NAMALWA (cell line): Measurements from ENCODE around the gene PTPN14.
A peak's percentile ranks its signal among the peaks of the same experiment; 100 is the strongest.
"Not testable (repeated sequence)": the region's sequence is repeated elsewhere in the genome, so short reads cannot be mapped to it uniquely, and the experiment has no call there.

Source experiments
- DNase-seq: peaks from one replicate; pipeline ENCODE4 v3.0.0-alpha.2; 2015; ENCODE audit warnings: low spot score

The PTPN14 gene

GRCh38 chr1:214541206-214541605 lies 10.2 kb downstream of the PTPN14 start:
- no peak for DNase-seq

GRCh38 chr1:214540324-214540723 lies 11.1 kb downstream of the PTPN14 start:
- DNase-seq, result no peak

GRCh38 chr1:214538496-214538895 lies 12.9 kb downstream of the PTPN14 start:
- DNase-seq, result no peak

DNA sequence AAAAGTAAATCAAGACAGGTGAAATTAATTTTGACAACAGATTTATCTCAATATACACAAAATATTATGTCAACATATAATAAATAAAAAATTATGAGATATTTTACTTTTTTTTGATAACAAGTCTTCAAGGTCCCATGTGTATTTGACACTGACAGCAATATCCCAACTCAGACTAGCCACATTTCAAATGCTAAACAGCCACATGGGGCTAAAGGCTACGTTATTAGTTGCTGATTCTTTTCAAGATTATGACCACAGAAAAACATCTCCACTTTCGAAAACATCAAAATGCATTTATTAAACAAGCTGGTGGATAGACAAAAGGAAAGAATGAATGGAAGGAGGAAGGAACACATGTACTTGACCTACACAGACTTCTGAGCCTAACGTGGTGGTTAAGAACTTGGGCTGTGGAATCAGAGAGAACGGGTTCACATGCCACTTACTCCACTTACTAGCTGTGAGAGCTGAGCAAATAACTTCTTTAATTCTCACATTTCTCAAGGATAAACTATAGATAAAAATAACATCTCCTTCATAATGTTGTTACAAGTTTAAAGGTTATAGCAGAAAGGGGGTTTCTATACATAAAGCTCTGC lies 13.4 kb downstream of the PTPN14 start:
- DNase-seq, result no peak

DNA sequence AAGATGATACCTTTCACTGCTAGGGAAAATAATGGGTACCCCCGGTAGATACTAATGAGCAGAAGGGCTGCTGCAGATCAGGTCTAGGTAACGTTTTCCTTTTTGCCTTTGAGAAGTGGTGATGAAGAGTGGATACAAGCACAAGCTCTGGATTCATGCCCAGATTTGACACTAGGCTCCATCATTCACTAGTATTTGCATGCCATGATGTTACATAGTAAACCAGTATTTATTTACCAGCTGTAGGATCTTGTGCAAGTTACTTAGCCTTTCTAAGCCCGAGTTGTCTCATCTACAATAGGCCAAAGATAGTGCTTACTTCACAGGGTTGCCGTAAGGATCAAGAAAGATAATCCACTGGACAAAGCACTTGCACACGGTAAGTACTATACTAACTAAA lies 14.2 kb downstream of the PTPN14 start:
- DNase-seq, result no peak

DNA sequence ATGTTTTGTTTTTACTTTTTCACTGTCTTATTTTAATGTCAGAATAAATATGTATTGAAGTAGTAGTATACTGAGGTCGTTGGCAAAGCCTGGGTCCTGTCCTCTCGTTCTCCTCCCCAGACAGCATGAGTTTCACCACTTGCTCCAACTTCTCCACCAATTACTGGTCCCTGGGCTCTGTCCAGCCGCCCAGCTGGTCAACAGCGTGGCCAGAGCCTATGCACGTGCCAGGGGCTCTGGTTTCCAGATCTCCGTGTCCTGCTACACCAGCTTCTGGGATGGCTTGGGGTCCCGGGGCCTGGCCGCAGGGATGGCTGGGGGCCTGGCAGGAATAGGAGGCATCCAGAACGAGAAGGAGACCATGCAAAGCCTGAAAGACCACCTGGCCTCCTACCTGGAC lies 19.3 kb downstream of the PTPN14 start:
- DNase-seq, result no peak

DNA sequence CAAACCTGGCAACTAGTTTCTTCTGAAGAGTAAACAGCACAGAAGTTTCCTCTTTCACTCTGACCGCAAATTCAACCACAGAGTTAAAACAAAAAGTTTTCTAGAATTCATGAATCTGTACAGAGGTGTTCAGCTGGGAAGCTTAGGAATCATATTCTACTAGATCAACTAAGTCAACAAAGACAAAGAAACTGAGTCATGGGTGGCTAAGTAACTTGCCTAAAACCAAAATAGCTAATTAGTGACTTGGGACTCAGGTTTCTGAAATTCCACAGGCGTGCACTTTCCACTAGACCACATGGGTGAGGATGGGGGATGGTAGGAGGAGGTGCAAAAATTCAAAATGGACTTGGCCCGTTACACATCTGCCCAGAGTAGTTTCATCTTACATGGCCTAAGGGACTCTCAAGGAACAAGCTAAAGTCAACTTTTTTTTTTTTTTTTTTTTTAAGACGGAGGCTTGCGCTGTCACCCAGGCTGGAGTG lies 25.8 kb downstream of the PTPN14 start:
- DNase-seq, result peak; percentile 46

- DNase-seq, result no peak
Observed at GRCh38 chr1:214524824-214525223, 26.6 kb downstream of the PTPN14 start.

DNA sequence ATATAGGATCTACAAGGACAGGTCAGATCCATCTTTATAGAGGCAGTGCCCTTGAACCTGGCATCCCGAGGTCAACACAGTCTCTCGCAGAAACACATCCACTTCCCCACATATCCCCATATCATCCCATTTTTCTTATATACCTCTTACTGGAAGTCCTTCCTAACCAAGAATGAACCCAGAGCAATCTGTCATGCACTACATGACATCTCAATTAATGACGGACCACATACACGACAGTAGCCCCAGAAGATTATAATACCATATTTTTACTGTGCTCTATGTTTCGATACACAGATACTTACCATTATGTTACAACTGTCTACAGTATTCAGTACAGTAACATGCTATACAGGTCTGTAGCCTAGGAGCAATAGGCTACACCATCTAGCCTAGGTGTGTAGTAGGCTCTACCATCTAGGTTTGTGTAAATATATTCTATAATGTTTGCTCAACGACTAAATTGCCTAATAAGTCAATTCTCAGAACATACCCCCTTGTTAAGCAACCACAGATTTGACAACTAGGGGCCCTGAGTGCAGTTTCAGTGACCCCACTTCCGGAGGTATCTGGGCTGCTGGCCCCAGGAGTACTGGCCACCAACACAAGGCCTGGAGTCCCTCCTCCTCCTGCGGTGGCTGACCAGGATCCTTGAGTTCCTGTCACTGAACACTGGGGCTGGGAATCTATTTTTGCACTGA lies 28.1 kb downstream of the PTPN14 start:
- DNase-seq, result no peak

GRCh38 chr1:214521458-214521857 lies 29.9 kb downstream of the PTPN14 start:
- not testable (repeated sequence) for DNase-seq

DNA sequence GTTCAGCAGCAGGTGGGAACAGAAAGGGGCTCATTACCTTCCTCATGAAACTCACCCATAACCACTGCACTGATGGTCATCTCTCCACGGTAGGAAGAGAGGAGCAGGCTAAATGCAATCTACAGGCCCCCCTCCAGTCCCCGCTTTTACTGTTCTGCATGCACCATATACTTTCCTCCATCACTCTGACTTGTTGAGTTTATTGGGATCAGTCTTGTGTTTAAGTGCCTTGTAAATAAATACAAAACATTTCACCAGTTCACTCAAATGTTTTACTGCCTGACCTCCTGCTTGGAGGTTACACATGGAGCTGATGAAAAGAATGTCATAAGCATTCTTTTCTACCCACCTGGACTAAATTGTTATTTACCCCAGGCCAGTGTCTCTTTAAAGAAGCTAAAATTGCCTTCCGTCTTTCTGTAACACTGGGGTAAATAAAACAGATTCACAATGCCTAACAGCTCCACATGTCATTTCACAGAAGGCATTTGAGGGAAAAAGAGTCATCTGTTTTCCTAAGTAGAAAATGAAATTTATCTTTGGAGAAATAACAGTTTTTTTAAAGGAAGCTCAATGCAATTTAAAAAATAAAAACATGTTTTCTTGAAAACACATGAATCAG lies 30.7 kb downstream of the PTPN14 start:
- DNase-seq, result no peak

DNA sequence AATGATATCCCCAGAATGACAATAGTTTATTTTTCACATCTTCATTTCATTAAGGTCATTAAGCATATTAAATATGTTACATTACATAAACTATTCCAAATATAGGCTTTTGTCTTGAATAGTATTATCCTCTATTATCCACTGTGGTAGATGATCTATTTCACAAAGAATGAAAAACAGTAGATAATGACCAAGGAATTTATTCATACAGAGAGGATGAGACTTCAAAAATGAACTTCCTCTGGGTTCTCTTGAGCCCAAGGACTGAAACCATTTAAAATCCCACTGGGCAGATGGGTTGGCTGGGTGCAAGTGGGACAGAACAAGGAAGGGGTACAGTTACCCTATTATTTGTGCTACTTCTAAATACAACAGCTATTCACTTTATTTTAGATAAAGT lies 33.0 kb downstream of the PTPN14 start:
- DNase-seq, result no peak

- DNase-seq, result no peak
Observed at GRCh38 chr1:214516434-214517326, 34.7 kb downstream of the PTPN14 start.

DNA sequence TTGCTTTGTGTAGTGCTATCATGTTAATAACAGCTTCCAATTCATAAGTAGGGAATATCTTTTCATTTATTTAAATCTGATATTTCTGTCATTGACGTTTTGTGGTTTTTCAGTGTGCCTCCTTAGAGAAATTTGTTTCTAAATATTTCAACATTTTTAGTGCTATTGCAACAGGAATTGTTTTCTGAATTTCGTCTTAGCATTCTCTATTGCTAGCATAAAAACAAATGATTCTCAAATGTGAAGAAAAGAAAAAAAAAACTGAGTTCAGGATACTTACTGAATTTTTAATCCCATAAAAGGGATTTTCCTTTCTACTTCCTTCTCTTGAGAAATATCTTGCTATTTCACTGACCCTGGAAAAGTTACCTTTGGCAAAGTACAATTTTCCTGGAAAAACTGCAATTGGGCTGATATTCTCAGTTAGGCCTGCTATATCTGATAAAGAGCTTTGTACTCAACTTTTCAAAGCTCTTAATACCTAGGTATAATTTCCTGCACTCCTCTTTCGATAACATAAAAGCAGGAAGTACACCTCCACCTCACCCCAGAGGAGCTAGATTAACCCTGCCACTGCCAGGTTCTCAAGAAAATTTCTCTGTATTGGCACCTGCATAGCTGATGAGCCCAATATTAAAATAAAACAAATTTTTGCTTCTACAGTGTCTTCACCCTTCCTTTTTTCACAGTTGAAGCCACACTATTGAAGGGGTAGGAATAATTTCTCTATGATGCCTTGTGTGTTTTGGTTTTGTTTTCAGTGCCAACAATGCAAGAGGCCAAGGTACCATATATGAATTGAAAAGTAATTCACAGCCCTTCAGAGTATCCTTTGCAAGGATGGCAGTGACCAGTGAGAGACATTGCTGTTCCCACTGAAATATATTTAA lies 35.6 kb downstream of the PTPN14 start:
- no peak for DNase-seq

DNA sequence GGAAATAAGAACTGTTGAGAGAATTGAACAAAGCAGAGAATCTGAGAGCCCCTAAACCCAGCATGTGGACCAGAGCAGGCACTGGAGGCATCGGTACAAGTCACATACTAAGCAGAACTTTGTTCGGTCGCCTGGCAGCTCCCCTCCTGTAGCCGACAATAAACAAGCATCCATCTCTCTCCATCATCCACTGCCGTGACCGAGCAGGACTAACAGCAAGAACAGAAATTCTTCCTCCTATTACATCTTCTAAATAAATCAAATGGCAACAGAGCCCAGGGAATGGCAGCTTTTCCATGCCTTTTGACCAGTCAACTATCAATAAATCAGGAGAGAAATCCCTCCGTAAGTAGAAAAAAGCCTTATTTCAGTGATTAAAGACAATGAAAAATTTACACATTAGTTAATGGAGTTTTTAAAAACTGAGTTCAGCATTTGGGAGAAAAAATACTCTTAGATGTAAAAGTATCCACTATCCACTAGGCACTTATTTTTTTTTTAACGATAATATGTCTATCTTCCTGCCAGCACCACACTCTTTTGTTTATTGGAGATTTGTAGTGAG lies 36.5 kb downstream of the PTPN14 start:
- no peak for DNase-seq

DNA sequence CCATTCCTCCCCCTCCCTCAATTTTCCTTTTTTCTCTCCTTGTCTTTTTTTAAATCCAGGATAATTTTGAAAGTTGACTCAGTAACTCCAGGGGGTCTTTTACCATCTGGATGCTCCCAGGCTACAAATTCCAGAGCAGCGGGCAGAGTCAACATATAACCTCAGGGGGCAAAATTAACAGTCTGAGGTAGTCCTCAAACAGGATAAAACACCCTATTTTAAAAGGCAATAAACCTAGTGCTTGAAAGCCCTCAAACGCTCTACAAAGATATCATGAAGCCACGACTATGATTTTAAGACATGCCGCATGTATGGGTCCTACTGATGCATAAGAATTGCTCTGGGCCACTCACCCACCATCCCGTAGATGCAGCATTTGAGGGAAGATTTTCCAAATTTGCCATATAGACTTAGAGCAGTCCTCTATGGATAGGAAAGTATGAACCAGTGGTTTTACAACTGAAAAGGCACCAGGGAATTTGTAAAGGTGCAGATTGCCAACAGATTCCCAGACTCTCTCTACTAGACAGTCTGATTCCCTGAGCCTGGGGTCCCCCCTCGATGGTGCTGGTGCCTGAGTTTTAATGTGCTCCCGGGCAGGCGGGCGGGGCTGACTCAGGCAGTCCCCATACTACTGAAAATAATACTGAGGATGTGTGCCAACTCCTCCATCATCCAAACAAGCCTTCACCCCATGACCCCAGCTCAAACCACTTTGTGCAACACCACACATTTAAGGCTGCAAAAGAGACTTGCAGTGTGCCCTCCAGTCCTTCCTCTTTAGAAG lies 37.2 kb downstream of the PTPN14 start:
- no peak for DNase-seq

DNA sequence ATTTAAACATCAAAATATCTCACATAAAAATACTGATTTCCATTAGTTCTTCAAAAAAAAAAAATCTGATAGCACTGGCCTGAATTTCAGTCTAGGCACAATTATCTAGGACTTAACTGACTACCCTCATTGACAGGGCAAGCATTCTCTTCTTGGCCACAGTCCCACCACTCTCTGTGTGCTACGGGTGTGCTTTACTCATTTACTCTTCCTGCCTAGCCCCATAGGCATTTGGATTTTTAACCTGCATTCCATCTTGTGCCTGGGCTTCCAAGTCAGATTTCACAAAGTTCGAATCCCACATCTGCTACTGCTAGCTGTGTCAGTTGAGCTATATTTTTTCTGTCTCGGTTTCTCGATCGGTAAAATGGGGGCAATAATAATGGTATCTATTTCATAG lies 38.0 kb downstream of the PTPN14 start:
- no peak for DNase-seq

DNA sequence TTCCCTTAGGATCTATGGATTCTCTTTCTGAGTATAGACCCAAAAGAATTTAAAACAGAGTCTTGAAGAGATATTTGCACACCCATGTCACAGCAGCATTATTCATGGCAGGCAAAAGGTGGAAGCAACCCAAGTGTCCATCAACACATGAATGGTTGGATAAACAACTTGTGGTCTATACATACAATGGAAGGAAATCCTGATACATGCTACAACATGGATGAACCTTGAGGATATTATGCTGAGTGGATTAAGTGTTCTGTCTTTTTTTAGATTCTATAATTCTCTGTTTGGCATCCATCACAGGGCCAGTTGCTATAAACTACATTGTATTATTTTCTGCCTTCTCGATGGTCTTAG lies 39.8 kb downstream of the PTPN14 start:
- DNase-seq, result no peak

DNA sequence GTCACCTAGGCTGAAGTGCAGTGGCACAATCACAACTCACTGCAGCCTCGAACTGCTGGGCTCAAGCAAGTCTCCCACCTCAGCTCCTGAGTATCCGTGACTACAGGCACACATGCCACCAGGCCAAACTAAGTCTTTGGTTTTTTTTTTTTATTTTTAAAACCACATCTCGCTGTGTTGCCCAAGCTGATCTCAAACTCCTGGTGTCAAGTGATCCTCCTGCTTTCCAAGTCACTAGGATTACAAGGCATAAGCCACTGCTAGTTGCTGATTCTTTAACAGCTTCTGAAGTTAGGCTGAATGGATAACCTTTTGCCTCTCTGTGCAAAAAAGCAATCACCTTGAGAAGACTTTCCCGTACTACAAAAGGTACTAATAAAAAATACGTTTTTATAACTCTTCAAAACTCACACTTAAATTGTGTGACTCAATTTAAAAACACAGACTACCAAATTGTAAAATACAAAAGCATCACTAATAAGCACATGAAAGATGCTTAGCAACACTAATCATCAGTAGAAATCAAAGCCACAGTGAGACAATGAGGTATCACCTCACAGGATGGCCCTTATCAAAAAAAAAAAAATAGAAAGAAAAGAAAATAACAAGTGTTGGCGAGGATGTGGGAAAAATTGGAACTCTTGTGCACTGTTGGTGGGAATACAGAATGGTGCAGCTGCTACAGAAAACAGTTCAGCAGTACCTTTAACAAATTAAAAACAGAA lies 40.3 kb downstream of the PTPN14 start:
- no peak for DNase-seq

DNA sequence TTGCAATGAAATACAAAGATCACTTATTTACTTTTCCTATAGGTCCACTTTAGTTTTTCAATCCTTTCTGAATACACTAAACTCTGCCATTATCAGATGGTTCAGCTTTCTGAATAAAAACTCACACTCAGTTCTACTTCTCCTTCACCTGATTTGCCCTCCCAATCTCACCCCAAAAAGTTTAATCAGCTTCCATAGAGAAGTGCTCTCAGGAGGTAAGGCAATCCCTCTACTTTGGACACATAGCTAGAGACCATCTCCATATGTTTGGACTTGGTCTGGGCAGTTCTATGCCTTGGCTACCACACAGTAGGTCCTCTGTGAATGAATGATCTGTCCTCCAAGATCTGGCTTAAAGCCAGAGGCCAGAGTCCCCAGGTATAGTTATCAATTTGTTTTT lies 40.9 kb downstream of the PTPN14 start:
- no peak for DNase-seq
